Loucy (cell line): ENCODE results near the gene BRMS1.
A peak's percentile ranks its signal among the peaks of the same experiment; 100 is the strongest.

Source experiments
- H2AFZ ChIP-seq: fragments of 200-600 bp; sonication (generic); 2 replicates; pipeline ENCODE4 v1.6.0; 2016; ENCODE audit warnings: antibody characterized with exemption, mild to moderate bottlenecking, low read length, moderate library complexity
- H3F3A ChIP-seq: fragments of 200-600 bp; 2 replicates; pipeline ENCODE4 v1.6.0; 2016; ENCODE audit warnings: antibody characterized with exemption, low read depth, mild to moderate bottlenecking
- H3K27me3 ChIP-seq: fragments of 200-600 bp; sonication (generic); 2 replicates; pipeline ENCODE4 v1.6.1; 2014; ENCODE audit warnings: low read length, mild to moderate bottlenecking; ENCODE audit not compliant: insufficient read depth, poor library complexity, severe bottlenecking
- H3K36me3 ChIP-seq: fragments of 200-600 bp; sonication (generic); 2 replicates; pipeline ENCODE4 v1.6.1; 2016; ENCODE audit warnings: low read length; ENCODE audit not compliant: insufficient read depth
- H3K4me1 ChIP-seq: fragments of 200-600 bp; sonication (generic); 2 replicates; pipeline ENCODE4 v1.5.1; 2014; ENCODE audit warnings: low read length, mild to moderate bottlenecking; ENCODE audit not compliant: insufficient read depth, poor library complexity, severe bottlenecking
- H3K4me2 ChIP-seq: fragments of 200-600 bp; sonication (generic); 2 replicates; pipeline ENCODE4 v1.6.0; 2014; ENCODE audit warnings: antibody characterized with exemption, low read length, low read depth, mild to moderate bottlenecking; ENCODE audit not compliant: poor library complexity, severe bottlenecking
- H3K4me3 ChIP-seq: fragments of 200-600 bp; sonication (generic); 2 replicates; pipeline ENCODE4 v1.5.1; 2014; ENCODE audit warnings: low read length, mild to moderate bottlenecking, mixed read lengths; ENCODE audit not compliant: poor library complexity, severe bottlenecking
- H3K79me2 ChIP-seq: fragments of 200-600 bp; sonication (generic); 2 replicates; pipeline ENCODE4 v1.6.1; 2014; ENCODE audit warnings: low read length; ENCODE audit not compliant: insufficient read depth
- H3K9ac ChIP-seq: fragments of 200-600 bp; sonication (generic); 2 replicates; pipeline ENCODE4 v1.6.0; 2014; ENCODE audit warnings: mild to moderate bottlenecking, low read depth, low read length, moderate library complexity; ENCODE audit not compliant: poor library complexity, severe bottlenecking
- H3K9me2 ChIP-seq: fragments of 200-600 bp; sonication (generic); replicated peaks from 2 replicates; pipeline ENCODE4 v1.6.1; 2016; ENCODE audit warnings: low read depth, low read length, mixed read lengths
- H3K9me3 ChIP-seq: fragments of 200-600 bp; sonication (generic); 2 replicates; pipeline ENCODE4 v1.6.1; 2014; ENCODE audit warnings: mild to moderate bottlenecking, antibody characterized with exemption, low read length, low read depth; ENCODE audit not compliant: insufficient read depth
- H4K20me1 ChIP-seq: fragments of 200-600 bp; sonication (generic); 2 replicates; pipeline ENCODE4 v1.6.0; 2014; ENCODE audit warnings: antibody characterized with exemption, low read length, mild to moderate bottlenecking; ENCODE audit not compliant: insufficient read depth, poor library complexity, severe bottlenecking
- CTCF ChIP-seq: fragments of 200-600 bp; sonication (generic); conservative IDR thresholded peaks from 2 replicates; pipeline ENCODE4 v1.5.1; 2014; ENCODE audit warnings: mild to moderate bottlenecking, antibody characterized with exemption, low read length
- EZH2phosphoT487 ChIP-seq: fragments of 200-600 bp; IDR thresholded peaks from 2 replicates; pipeline ENCODE4 v1.6.1; 2018; ENCODE audit warnings: antibody characterized with exemption, mild to moderate bottlenecking, moderate library complexity, borderline replicate concordance

BRMS1 gene

GRCh38 chr11:66291706-66292542, 53.0 kb downstream of the BRMS1 start, which contains the start of gene TMEM151A:
TMEM151A (plus strand) TSS chr11:66291894; CDS start chr11:66292014, 120 bp downstream.
- H3K79me2 ChIP-seq, result peaks cover 14% of the 10 kb centered on the region
- H3K4me1 ChIP-seq, result peaks cover 22% of the 10 kb centered on the region
- TF ChIP-seq CTCF, result no peak
- TF ChIP-seq EZH2phosphoT487, result no peak
- no peaks in the 10 kb centered on the region for H3K27me3 ChIP-seq
- no peak within 1 kb of the TSS for H3K4me2 ChIP-seq
- H3K9me2 ChIP-seq, result no peaks in the 10 kb centered on the region
- H3K4me3 ChIP-seq, result no peak within 1 kb of the TSS
- H2AFZ ChIP-seq, result no peak within 1 kb of the TSS
- H3F3A ChIP-seq, result no peaks in the 10 kb centered on the region
- H3K36me3 ChIP-seq, result no peaks in the 10 kb centered on the region
- H4K20me1 ChIP-seq, result no peaks in the 10 kb centered on the region
- no peaks in the 10 kb centered on the region for H3K9me3 ChIP-seq
- H3K9ac ChIP-seq, result no peak within 1 kb of the TSS

GRCh38 chr11:66291303-66291705, 53.6 kb downstream of the BRMS1 start:
- H3K79me2 ChIP-seq, result peaks cover 14% of the 10 kb centered on the region
- no peaks in the 10 kb centered on the region for H4K20me1 ChIP-seq
- H3K9me3 ChIP-seq, result no peaks in the 10 kb centered on the region
- H3F3A ChIP-seq, result no peaks in the 10 kb centered on the region
- no peak overlapping the region for H3K4me2 ChIP-seq
- H3K4me1 ChIP-seq, result peaks cover 22% of the 10 kb centered on the region
- no peak overlapping the region for H3K9ac ChIP-seq
- no peak overlapping the region for H2AFZ ChIP-seq
- H3K36me3 ChIP-seq, result no peaks in the 10 kb centered on the region
- H3K9me2 ChIP-seq, result no peaks in the 10 kb centered on the region
- TF ChIP-seq EZH2phosphoT487, result no peak
- H3K4me3 ChIP-seq, result no peak overlapping the region
- H3K27me3 ChIP-seq, result no peaks in the 10 kb centered on the region

- H4K20me1 ChIP-seq, result no peaks in the 10 kb centered on the region
- no peaks in the 10 kb centered on the region for H3K36me3 ChIP-seq
- no peaks in the 10 kb centered on the region for H3K27me3 ChIP-seq
- peaks cover 22% of the 10 kb centered on the region for H3K4me1 ChIP-seq
- H2AFZ ChIP-seq, result no peak overlapping the region
- H3K9me3 ChIP-seq, result no peaks in the 10 kb centered on the region
- no peaks in the 10 kb centered on the region for H3K9me2 ChIP-seq
- H3K4me3 ChIP-seq, result peak overlapping the region; percentile 95
- H3K79me2 ChIP-seq, result peaks cover 14% of the 10 kb centered on the region
- TF ChIP-seq CTCF (no peak), EZH2phosphoT487 (no peak)
- no peaks in the 10 kb centered on the region for H3F3A ChIP-seq
- H3K9ac ChIP-seq, result no peak overlapping the region
- peak overlapping the region; percentile 78 for H3K4me2 ChIP-seq
These were observed 54.6 kb downstream of the BRMS1 start for GRCh38 chr11:66290330-66290621.
